HTR-8/SVneo (cell line): ENCODE measurements around the gene BPHL.
A peak's percentile ranks its signal among the peaks of the same experiment; 100 is the strongest.
"Not testable (repeated sequence)": the region's sequence is repeated elsewhere in the genome, so short reads cannot be mapped to it uniquely, and the experiment has no call there.

ENCODE experiments used
- DNase-seq: peaks from one replicate; pipeline ENCODE4 v3.0.0; 2011; ENCODE audit warnings: low spot score, mixed read lengths; ENCODE audit not compliant: insufficient read length
- FAIRE-seq: peaks from 2 replicates; lab custom pipeline; 2011; peaks lifted over from hg19 to GRCh38; lab: Jason Lieb, UNC

Gene BPHL

DNA sequence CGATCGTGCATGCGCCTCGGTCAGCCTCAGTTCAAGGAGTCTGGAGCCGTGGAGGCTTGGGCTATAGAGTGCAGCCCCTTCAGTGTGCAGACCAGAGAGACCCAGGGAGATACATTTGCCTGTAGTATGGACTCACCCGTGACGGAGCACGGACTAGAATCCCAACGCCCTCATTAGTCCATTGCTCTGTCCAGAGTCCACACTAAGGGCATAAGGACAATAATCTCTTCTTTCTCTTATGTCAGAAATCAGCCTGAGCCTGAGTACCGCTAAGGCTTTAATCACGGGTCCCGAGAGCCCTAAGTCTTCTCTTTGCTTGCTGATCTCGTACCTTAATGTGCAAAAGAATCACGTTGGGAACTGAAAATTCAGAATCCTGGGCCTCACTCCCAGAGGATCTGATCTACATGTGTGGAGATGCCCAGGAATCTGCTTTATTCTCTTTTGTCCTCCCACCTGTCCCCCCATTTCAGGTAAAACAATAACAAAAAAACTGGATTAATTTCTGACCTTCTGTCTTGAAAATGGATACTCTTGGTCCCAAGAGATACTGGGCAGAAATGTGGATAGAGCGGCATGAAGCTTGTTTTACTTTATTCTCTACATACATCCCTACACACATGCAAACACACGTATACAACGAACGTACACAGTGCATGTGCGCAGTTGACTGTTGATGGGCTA lies 671 bp downstream of the BPHL start:
- FAIRE-seq (no peak), DNase-seq (peak; percentile 57)

DNA sequence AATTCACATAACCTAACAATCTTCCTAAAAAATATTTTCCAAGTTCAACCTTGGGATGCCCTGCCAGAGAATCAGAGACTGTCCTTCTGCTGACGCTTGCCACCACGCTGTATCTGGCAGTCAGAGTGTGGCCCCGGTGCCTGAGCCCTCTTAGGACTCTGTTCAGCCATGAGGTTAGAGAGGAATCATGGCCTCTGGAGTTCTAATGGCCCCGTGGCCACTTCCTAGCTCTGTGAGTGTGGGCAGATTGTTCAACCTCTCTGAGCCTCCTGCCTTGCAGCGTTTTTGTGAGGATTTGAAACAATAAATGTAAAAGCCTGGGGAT lies 2.2 kb downstream of the BPHL start:
- DNase-seq = no peak
- FAIRE-seq = no peak

DNA sequence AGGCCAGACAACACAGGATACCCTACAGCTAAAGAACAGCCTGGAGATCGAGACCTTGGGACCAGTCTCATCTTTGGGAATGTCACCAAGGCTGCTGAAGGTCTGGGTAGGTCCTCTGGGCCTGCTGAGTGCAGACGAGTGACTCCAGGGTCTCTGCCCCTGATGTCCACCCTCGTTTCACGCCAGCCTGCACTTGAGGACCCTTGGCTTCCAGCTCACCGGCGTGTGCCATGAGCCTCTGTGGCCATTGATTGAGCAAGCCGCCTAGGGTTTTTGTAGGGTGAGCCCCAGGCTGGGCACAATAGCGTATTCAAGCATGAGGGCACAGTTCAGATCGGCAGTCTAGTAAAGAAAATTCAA lies 4.3 kb downstream of the BPHL start:
- DNase-seq = no peak
- FAIRE-seq = no peak

DNA sequence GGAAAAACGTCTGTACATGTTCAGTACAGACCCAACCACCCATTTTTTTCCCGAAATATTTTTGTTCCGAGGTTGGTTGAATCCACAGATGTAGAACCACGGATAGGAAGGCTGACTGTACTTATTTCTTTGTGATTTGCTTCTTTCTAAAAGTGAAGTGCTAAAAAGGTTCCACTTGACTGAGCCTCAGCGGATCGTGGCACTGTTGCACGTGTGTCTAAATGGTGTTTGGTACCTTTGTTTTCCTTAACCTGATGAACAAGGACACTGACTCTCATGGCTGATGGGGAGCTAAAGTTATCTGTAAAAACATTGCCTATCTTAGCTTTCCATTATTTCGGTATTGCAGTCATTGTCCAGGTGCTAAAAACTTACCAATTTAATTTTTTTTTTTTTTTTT lies 6.2 kb downstream of the BPHL start:
- FAIRE-seq = no peak

DNA sequence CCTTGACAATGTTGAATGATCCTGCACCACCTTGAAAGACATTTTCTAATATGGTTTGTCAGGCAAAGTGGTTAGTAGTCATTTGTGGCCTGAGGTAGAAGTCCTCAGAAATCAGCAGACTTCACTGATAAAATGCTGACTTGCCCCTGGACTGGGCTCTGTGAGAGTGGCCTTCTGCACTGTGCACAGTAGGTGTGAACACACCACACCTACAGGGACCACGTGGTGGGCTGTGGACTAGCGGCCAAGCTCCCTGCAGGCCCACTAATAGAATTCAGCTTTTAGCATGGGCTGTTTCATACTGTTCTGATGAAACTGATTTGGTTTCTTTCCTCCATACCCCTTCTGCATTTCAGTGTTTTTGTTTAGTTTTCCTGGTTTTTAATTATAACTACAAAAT lies 7.3 kb downstream of the BPHL start:
- FAIRE-seq = no peak
- no peak for DNase-seq

More for the DNA sequence above, 6.2 kb downstream of the BPHL start:
- no peak for DNase-seq

DNA sequence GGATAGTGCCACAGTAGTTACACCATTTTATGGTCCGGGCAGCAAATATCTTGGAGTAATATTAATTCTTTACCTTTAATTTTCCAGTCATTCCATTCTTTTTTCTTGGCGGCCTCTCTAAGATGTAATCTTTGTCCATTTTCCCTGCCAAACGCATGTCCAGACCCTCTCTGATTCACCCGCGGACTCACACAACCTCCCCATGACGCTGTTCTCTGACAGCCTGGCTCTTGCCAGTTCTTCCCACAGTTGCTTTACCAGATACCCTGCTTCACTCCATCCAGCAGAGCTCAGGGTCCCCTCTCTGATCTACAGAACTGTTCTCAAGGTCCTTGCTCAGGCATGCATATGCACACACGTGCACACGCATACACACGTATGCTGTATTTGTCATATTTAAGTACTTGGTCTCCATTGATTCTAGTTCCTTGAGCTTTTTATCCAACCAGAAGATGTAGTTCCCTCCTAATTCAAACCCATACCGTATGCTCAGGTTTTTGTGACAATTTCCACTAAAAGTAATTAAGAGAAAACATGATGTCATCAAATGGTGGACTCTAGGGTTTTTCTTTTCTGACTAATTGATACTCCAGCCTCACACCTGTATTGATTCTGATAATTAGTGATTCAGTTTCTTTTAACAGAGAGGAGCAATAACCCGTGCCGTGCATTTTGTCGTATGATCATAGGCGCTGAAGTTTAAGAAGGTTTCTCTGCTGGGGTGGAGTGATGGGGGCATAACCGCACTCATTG lies 10.0 kb downstream of the BPHL start:
- no peak for FAIRE-seq
- DNase-seq = no peak

DNA sequence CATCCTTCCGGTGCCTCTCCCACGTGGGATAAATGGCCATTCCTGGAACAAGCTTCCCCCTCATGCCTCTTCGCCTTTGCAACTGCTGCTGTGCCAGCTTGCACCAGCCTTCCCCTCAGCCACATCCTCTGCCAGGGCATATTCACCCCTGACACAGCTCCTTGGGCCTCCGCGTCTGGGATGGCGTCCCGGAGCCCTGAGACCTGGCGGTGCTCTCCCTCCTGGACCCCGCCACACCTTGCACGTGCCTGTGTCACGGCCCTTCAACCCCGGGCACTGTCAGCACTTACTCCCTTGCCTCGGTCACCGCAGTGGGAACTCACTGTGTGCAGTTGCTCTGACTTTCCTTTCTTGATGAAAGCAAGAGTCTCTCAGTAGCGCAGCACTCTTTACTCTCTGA lies 13.2 kb downstream of the BPHL start:
- no peak for DNase-seq
- no peak for FAIRE-seq

DNA sequence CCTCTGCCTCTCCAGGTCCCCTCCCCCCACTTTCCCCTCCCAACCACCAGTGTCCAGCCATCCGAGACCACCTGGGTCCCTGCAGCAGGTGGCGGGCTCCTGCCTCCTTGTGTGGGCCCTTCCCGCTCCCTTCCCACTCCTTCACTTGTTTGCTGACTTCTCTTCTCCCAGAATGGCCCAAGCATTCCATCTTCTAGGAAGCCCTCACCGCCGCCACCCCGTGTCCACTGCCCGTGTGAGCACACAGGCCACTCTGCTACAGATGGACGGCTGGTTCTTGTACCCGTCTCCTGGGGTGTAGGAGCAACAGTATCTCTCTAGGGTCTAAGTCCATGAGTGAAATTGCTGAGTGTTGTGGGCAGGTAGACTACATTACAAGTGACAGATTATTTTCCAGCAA lies 15.0 kb downstream of the BPHL start:
- no peak for DNase-seq
- no peak for FAIRE-seq

DNA sequence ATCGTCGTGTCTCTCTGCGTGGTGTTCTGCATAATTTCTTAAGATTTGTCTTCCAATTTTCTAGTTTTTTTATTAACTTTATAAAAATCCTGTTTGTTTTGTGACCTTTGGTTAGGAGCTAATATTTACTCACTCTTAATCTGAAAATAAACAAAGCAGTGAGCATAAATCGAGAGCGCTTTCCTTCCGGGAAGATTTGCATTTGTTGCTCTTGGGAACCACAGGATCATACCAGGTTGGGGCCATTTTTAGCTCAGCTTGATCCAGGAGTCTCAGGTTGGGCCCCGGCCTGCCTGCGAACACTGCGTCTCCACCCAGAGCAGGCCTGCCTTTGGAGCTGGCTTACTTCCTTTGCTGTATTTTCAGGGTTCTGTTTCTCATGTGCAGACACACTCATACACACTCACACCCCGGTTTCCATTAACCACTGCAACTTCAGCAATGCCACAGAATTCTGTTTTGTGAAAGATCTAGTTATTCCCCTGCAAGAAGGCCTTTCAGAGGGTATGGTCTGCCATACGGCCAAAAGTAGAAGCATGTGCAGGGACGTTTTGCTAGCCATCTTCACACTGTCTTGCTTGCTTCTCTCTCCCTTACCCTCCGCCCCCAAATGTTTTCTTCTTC lies 17.3 kb downstream of the BPHL start:
- no peak for DNase-seq
- no peak for FAIRE-seq

DNA sequence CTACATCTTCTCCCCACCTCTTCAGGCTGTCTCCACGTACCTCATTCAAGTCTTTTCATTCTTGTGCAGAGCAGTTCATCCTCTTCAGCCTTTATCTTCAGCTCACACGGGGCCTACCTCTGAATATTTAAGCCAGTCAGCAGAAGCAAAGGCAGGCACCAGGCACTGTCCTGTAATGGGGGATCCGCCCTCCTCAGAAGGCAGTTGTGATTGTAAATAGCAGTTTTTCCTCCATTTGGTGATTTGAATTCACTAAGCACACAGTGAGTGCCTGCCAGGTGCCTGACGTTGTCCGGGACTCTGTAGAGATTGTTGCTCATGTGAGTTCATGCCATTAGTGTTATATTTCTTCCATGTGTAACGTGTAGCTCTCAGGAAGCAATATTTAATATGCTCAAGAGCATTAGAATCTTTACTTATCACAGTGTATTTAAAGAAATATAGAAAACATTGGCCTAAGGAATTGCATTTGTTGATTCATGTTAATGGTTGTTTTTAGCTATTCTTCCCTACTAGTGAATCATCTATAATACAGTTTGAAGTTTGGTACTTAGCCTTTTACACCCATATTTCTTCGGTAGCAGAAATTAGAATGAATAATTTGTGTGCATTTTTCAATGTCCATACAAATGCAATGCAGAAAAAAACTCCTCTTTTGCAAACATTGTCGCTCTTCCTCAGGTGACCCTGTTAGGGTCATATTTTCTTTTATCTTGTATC lies 17.9 kb downstream of the BPHL start:
- DNase-seq (no peak), FAIRE-seq (no peak)

DNA sequence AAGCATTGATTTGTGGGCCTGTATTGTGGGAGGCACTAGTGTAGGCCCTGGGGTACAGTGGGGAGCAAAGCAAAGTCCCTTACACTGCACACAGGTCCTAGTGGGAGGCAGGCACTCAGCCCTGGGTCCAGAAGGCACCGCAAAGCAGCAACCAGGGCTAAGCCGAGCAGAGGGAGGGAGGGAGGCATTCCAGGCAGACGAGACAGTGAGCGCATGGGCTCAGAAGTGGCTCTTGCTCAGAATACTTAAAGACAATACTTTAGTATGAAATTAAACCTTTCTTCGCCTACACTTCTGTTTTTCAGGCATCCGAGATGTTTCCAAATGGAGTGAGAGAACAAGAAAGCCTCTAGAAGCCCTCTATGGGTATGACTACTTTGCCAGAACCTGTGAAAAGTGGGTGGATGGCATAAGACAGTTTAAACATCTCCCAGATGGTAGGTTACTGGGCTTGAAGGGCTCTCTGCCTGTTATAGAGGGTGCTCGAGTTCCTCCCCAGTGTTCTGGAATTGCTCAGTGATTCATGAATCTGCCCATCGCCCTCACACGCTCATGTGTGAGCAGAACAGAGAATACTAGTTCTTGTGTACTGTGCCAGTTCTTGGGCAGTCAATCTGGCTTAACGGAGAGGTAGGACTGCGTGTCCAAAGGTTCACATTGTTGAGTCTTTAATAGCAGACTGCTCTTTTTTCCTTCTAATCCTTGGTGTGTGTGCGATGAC lies 18.7 kb downstream of the BPHL start:
- no peak for FAIRE-seq
- DNase-seq = no peak

DNA sequence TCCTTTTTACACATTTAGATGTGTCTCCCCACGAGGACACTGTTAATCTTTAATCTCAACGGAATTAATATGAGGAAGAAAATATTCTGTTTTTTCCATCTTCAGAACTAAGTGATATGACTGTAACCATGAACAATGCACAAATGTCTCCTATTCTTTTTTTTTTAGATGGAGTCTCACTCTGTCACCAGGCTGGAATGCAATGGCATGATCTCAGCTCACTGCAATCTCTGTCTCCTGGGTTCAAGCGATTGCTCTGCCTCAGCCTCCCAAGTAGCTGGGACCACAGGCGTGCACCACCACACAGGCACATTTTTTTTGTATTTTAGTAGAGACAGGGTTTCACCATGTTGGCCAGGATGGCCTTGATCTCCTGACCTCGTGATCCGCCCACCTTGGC lies 19.4 kb downstream of the BPHL start:
- not testable (repeated sequence) for DNase-seq, FAIRE-seq

DNA sequence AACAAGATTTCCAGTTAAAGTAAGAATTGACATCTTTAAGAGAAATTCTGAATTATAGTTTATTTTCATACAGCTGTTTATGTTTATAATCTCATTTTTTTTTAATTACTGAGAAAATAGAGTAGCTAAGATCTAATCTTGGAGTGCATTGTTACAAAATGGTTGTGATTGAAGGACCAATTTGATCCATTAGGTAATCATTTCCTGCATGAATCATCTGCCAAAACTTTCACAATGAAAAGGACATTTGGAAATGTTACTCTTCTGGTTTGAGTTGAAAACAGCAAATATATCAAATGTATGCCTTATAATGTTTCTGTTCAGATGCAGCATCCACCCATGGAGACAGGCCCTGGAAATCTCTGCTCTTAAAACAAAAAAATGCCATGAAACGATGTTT lies 19.8 kb downstream of the BPHL start:
- no peak for DNase-seq

DNA sequence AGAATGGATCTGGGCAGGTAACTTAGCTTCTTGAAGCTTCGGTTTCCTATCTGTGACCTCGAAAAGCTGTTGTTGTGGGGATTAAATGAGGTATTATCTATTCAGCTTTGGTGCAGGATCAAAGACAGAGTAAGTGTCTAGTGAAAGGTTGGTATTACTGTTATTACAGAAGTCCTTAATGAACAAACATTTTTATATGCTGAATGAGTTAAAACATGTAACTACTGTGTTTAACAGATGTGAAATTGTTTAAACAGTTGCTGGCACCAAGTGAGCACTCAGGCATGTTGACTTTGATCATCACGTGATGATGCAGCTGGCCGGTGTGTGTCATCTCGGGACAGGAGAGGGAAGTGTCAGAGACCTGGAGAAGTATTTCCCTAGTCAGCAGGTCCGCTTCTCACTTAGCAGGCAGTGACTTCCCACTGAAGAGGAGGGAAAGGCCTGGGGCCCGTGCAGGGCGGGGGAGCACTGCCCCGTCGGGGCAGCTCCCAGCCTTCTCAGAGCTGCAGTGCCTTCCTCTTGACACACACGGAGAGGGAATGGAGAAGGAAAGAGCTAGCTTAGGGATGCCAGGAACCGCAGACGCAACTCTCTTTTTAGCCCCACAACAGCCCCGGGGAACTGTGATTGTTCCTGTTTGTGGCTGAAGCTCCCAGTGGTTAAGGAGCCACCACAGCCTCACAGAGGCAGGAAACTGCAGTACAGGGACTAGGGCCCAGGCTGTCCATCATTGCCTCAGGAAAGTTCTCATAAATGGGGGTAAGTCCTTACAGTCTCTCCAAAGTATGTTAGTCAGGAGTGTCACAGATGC lies 20.8 kb downstream of the BPHL start:
- no peak for DNase-seq
- no peak for FAIRE-seq

More for the DNA sequence above, 19.8 kb downstream of the BPHL start:
- FAIRE-seq = no peak

DNA sequence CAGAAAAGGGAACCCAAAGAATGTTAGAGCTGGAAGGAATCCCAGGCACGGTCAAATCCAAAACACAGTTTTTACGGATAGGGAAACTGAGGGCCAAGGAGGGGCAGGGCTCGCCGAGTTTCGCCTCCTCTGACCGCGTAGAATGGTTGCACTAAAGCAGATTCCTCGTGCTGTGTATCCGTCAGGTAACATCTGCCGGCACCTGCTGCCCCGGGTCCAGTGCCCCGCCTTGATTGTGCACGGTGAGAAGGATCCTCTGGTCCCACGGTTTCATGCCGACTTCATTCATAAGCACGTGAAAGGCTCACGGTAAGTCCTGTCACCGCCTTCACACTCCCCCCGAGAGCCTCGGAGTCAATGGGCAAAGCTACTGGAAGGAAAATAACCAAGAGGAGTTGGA lies 21.7 kb downstream of the BPHL start:
- FAIRE-seq (no peak), DNase-seq (no peak)

DNA sequence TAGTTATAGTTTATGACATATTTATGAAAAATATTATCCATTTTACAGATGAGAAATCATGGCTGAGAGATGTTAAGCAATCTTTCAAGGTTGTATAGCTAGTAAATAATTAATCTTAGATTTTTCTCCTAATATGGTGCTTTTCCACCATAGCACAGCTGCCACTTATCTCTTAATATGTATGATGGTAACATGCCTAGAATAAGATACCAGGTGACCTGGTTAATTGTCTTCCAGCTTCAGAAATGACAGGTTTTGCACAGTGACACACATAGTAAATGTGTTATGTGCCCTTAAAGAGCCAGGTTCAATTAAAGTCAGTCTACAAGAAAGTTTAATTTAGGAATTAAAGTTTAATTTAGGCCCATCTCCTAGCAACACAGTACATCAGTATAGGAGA lies 24.0 kb downstream of the BPHL start:
- DNase-seq (no peak), FAIRE-seq (no peak)

DNA sequence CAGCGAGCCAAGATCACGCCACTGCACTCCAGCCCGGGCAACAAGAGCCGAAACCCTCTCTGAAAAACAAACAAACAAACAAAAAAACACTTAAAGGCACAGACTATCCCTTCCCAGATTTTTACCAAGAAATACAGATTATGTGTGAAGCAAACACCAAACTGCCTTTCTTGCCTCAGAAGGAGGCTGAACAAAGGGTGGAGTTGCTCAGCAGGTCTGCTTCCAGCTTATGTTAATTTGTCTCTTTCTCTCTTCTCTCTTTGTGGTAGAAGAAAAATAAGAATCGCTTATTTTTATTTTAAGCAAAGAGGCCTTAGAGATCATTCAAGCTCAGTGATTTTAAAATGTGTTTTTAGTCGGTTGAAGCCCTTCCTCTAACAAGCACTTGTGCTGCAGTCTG lies 24.6 kb downstream of the BPHL start:
- FAIRE-seq (no peak), DNase-seq (no peak)

DNA sequence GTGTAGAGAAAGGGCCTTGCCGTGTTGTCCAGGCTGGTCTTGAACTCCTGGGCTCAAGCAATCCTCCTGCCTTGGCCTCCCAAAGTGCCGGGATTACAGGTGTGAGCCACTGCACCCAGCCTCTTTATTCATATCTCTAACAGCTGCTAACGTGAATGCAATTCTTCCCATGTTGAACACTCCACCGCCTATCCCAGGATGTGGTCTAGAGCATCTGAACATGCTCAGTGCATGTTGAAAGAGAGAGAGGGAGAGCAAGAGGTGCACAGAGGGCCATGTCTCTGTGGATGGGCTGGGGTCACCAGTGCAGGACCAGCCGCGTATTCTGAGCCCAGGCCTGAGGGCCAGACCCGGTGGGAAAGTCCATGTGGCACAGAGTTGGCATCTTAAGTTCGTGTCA lies 26.1 kb downstream of the BPHL start:
- DNase-seq = no peak
- FAIRE-seq = no peak

DNA sequence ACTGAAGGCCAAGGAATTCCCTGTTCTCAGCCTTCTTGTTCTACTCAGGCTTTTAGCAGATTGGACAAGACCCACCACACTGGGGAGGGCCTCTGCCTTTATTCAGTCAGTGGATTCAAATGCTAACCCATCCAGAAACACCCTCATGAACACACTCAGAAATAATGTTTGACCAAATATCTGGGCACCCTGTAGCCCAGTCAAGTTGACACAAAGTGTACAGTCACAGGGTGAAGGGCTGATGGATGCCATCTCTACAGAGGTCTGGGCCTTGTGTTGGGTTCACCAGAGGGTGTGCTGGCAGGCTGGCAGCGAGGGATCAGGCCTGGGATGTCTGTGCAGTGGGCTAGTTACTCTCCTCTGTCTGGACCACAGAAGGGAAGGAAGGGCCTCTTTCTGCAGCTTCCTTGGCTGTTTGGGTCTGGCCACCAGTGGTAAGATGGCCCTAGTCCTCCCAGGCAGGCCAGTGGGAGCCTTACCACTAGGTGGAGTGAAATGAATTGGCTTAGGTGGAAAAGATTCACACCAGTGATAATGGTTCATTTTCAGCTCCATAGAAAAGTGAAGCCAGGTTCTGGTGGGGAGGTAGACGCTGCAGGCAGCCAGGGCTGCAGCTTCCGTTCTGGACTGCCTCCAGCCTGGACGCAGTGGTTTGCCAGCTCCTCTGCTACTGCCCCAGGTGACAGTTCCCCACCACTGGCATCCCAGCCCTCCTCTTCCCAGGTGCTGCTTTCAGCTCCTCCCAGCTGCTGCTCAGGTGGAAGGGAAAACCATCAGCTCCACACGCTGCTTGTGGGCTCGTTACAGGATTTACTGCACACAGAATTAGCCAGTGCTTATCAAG lies 29.6 kb downstream of the BPHL start:
- DNase-seq (no peak), FAIRE-seq (no peak)
